Left ventricle myocardium inferior (tissue), 1 donor: ENCODE data around the gene IGFBPL1. TPM values are rescaled to one million over a fixed set of nuclear protein-coding genes. Genes with fewer than 3 reads are reported as not detected.
"Not testable (repeated sequence)": the region's sequence is repeated elsewhere in the genome, so short reads cannot be mapped to it uniquely, and the experiment has no call there.

ENCODE experiments used
- DNase-seq: peaks from one replicate; pipeline ENCODE4 v3.0.0-alpha.2; 2020
- H3K27ac ChIP-seq: fragments of 200-600 bp; replicated peaks from 2 replicates; pipeline ENCODE4 v1.8.0; 2021
- H3K27me3 ChIP-seq: fragments of 200-600 bp; 2 replicates; pipeline ENCODE4 v1.8.0; 2021; ENCODE audit warnings: low read depth
- H3K36me3 ChIP-seq: fragments of 200-600 bp; 2 replicates; pipeline ENCODE4 v1.8.0; 2021
- H3K4me1 ChIP-seq: fragments of 200-600 bp; 2 replicates; pipeline ENCODE4 v1.8.0; 2021
- H3K4me3 ChIP-seq: fragments of 200-600 bp; 2 replicates; pipeline ENCODE4 v1.8.0; 2021; ENCODE audit warnings: mild to moderate bottlenecking, moderate library complexity
- H3K9me3 ChIP-seq: fragments of 200-600 bp; replicated peaks from 2 replicates; pipeline ENCODE4 v1.8.0; 2021
- CTCF ChIP-seq: fragments of 200-600 bp; IDR thresholded peaks from 2 replicates; pipeline ENCODE4 v1.8.0; 2021; ENCODE audit warnings: antibody characterized with exemption, mild to moderate bottlenecking, borderline replicate concordance
- intact Hi-C: fragments of 100-400 bp; cut with micrococcal nuclease; formaldehyde crosslinking; loops from one replicate; pipeline ENCODE4 v1.11.0; 2022
- total RNA-seq: library from RNA; stranded (reverse); fragmentation: NEBNext Ultra II Directional; extraction: Animal tissue kit (Norgen Biotek cat#: 25700); gene quantifications from one replicate; pipeline ENCODE4 v1.2.1, GENCODE V29; 2021
- donor health status: DM: no; HTN: yes; CAD: no; lungs with severe emphysema.

Gene IGFBPL1
- total RNA-seq, 1 donor from 2014 or later = not detected

DNA sequence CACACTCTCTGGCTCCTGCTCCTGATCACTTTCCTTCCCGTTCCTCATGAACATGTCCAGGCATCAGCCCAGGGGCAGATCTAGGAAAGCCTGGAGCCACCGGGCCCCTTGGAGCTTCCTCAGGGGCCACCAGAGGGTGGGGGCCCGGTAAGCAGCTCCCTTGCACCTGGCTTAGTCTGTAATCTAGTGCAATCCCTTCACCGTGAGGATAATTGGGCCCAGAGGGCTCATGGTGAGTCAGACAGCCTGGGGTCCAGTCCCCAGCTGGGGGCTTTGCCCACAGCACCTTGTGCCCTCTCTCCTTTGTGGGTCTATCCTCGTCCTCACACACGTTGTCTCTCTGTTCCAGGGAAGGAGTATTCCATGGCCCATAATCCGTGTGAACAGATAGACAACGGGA, 42.1 kb downstream of the IGFBPL1 start:
- no peak for DNase-seq
- H3K36me3 ChIP-seq = no peaks in the 10 kb centered on the region
- no peak for TF ChIP-seq CTCF
- H3K9me3 ChIP-seq = peaks cover 17% of the 10 kb centered on the region
- intact Hi-C loops = no loop called here
- H3K4me1 ChIP-seq = peaks cover 11% of the 10 kb centered on the region
- H3K27me3 ChIP-seq = peaks cover 3% of the 10 kb centered on the region
- H3K27ac ChIP-seq = no peak overlapping the region
- no peak overlapping the region for H3K4me3 ChIP-seq

- peaks cover 11% of the 10 kb centered on the region for H3K4me1 ChIP-seq
These were observed 43.3 kb downstream of the IGFBPL1 start for GRCh38 chr9:38380872-38381534.

GRCh38 chr9:38380230-38380871, 43.9 kb downstream of the IGFBPL1 start:
- intact Hi-C loops = no loop called here
- DNase-seq = no peak
- peaks cover 11% of the 10 kb centered on the region for H3K4me1 ChIP-seq
- no peaks in the 10 kb centered on the region for H3K36me3 ChIP-seq
- H3K27ac ChIP-seq = no peak overlapping the region
- H3K4me3 ChIP-seq = no peak overlapping the region
- H3K27me3 ChIP-seq = peaks cover 3% of the 10 kb centered on the region
- no peak for TF ChIP-seq CTCF
- peaks cover 12% of the 10 kb centered on the region for H3K9me3 ChIP-seq

More at GRCh38 chr9:38380872-38381534, 43.3 kb downstream of the IGFBPL1 start:
- Histone ChIP-seq H3K27me3 (peaks cover 3% of the 10 kb centered on the region), H3K9me3 (peaks cover 17% of the 10 kb centered on the region), H3K36me3 (no peaks in the 10 kb centered on the region), H3K4me3 (no peak overlapping the region), H3K27ac (no peak overlapping the region)
- DNase-seq = no peak
- no peak for TF ChIP-seq CTCF
- intact Hi-C loops = no loop called here

- H3K4me1 ChIP-seq = peaks cover 11% of the 10 kb centered on the region
- H3K27me3 ChIP-seq, H3K36me3 ChIP-seq, intact Hi-C loops, H3K27ac ChIP-seq, DNase-seq, H3K9me3 ChIP-seq, H3K4me3 ChIP-seq: not testable (repeated sequence)
These were observed 46.7 kb downstream of the IGFBPL1 start for GRCh38 chr9:38377336-38378083.

DNA sequence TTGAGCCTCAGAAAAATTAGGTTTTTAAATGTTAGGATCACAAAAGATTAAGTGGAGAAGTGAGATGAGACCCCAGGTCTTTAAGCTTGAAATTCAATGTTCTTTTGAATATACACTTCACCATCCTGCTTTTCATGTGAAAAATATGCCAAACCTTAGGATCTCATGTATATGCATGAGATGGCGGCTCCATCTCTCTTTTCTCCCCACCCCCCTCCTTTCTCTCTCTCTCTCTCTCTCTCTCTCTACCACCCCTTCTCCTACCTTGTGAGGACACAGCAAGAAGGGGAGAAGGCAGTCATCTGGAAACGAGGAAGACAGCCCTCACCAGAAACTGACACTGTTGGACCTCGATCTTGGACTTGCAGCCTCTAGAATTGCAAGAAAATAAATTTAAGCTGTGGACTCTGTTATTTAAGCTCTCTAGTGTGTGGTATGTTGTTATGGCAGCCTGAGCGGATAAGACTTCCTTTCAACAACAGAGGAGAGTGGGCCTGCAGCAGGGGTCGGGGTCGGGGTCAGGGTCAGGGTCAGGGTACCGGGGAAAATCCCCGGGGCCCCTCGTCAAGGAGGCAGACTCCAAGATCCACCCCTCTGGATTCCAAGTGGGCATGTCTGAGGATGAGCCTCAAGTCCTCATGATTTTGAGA, 48.1 kb downstream of the IGFBPL1 start:
- no peaks in the 10 kb centered on the region for H3K9me3 ChIP-seq
- TF ChIP-seq CTCF = no peak
- intact Hi-C loops = no loop called here
- H3K27ac ChIP-seq = no peak overlapping the region
- no peak overlapping the region for H3K4me3 ChIP-seq
- no peaks in the 10 kb centered on the region for H3K36me3 ChIP-seq
- peaks cover 7% of the 10 kb centered on the region for H3K4me1 ChIP-seq
- no peak for DNase-seq
- H3K27me3 ChIP-seq = peaks cover 4% of the 10 kb centered on the region
